Endothelial cell of umbilical vein (primary cell): ENCODE results near the gene ARSD. TPM values are rescaled to one million over a fixed set of nuclear protein-coding genes. Genes with fewer than 3 reads are reported as not detected.

Source experiments
- BruUV-seq: library from RNA; stranded (reverse); fragments of 400-500 nt; replicated peaks from 2 replicates; lab custom pipeline; 2021; lab: Mats Ljungman, UMichigan
- CTCF ChIA-PET: fragments of 300-600, 350-600 bp; sonication (Branson Sonifier 250); formaldehyde crosslinking; loops from one replicate; lab custom pipeline; 2021; ENCODE audit warnings: antibody characterized with exemption, inconsistent platforms; lab: Charles Lee
- POLR2A ChIA-PET: fragments of 300-600, 350-600 bp; sonication (Branson Sonifier 250); formaldehyde crosslinking; loops from one replicate; lab custom pipeline; 2021; ENCODE audit warnings: antibody characterized with exemption, inconsistent platforms; lab: Charles Lee
- DNase-seq: peaks from one replicate; pipeline ENCODE4 v3.0.0-alpha.2; 2011; ENCODE audit warnings: low read depth, low spot score
- FAIRE-seq: peaks from 2 replicates; lab custom pipeline; 2011; peaks lifted over from hg19 to GRCh38; lab: Jason Lieb, UNC
- H2AFZ ChIP-seq: 2 replicates; pipeline ENCODE4 v1.6.0; 2012; ENCODE audit warnings: low read depth, low read length, control low read depth, inconsistent platforms
- H3K27ac ChIP-seq: 2 replicates; pipeline ENCODE4 v1.5.1; 2011; ENCODE audit warnings: low read depth, mild to moderate bottlenecking, control low read depth, low read length, moderate library complexity; ENCODE audit not compliant: insufficient read depth
- H3K27me3 ChIP-seq, 2 experiments: 2 replicates each; pipeline versions ENCODE4 v1.6.0 to v1.6.1; 2011; ENCODE audit warnings: low read length in 2 of 2, mixed read lengths in 1 of 2; ENCODE audit not compliant: control insufficient read depth in 2 of 2, insufficient read depth in 2 of 2
- H3K36me3 ChIP-seq, 2 experiments: 2 replicates in 1 of 2; 3 replicates in 1 of 2; pipeline ENCODE4 v1.5.1; 2011; ENCODE audit warnings: low read length in 2 of 2, mild to moderate bottlenecking in 1 of 2, moderate library complexity in 1 of 2; ENCODE audit not compliant: control insufficient read depth in 2 of 2, insufficient read depth in 2 of 2; ENCODE audit errors: extremely low read depth in 1 of 2
- H3K4me1 ChIP-seq: 3 replicates; pipeline ENCODE4 v1.5.1; 2011; ENCODE audit warnings: mild to moderate bottlenecking, low read length; ENCODE audit not compliant: control insufficient read depth, insufficient read depth; ENCODE audit errors: extremely low read depth
- H3K4me2 ChIP-seq: 2 replicates; pipeline ENCODE4 v1.6.1; 2011; ENCODE audit warnings: low read length, control low read depth, mixed read lengths; ENCODE audit not compliant: insufficient read depth
- H3K4me3 ChIP-seq, 3 experiments: fragments of 200-600 bp in 1 of 3; sonication (generic), shearing (Covaris generic) in 1 of 3; replicated peaks in 1 of 3; 2 replicates each; pipeline ENCODE4 v1.5.1; 2011 to 2016; ENCODE audit warnings: control low read depth in 3 of 3, low read length in 3 of 3, mild to moderate bottlenecking in 2 of 3, inconsistent platforms in 1 of 3, low read depth in 1 of 3, moderate library complexity in 1 of 3; ENCODE audit not compliant: insufficient read depth in 1 of 3
- H3K79me2 ChIP-seq: 2 replicates; pipeline ENCODE4 v1.6.0; 2012; ENCODE audit warnings: low read length, inconsistent platforms; ENCODE audit not compliant: control insufficient read depth, insufficient read depth
- H3K9ac ChIP-seq: replicated peaks from 2 replicates; pipeline ENCODE3; 2011; ENCODE audit warnings: low read length, control low read depth; ENCODE audit not compliant: insufficient read depth; ENCODE audit errors: extremely low read depth
- H3K9me1 ChIP-seq: replicated peaks from 3 replicates; pipeline ENCODE4 v1.6.0; 2011; ENCODE audit warnings: mild to moderate bottlenecking, low read length; ENCODE audit not compliant: control insufficient read depth, insufficient read depth; ENCODE audit errors: extremely low read depth
- H3K9me3 ChIP-seq: replicated peaks from 2 replicates; pipeline ENCODE4 v1.5.1; 2012; ENCODE audit warnings: low read length, inconsistent platforms; ENCODE audit not compliant: control insufficient read depth, insufficient read depth
- H4K20me1 ChIP-seq: replicated peaks from 2 replicates; pipeline ENCODE3; 2011; ENCODE audit warnings: mild to moderate bottlenecking, low read length; ENCODE audit not compliant: control insufficient read depth, insufficient read depth; ENCODE audit errors: extremely low read depth
- CTCF ChIP-seq, 2 donors: IDR thresholded peaks; 1 replicate in 1 of 2; 2 replicates in 1 of 2; pipeline ENCODE4 v1.5.1; 2011; ENCODE audit warnings: low read length in 2 of 2, mild to moderate bottlenecking in 2 of 2, moderate library complexity in 2 of 2, control low read depth in 1 of 2, inconsistent platforms in 1 of 2, low read depth in 1 of 2; ENCODE audit not compliant: insufficient read depth in 1 of 2; ENCODE audit errors: extremely low read depth in 1 of 2
- EZH2 ChIP-seq: IDR thresholded peaks from 2 replicates; pipeline ENCODE4 v1.6.1; 2012; ENCODE audit warnings: borderline replicate concordance, low read depth, mild to moderate bottlenecking, moderate library complexity, low read length, inconsistent platforms; ENCODE audit not compliant: severe bottlenecking
- FOS ChIP-seq: IDR thresholded peaks from 2 replicates; pipeline ENCODE4 v1.6.1; 2011; ENCODE audit warnings: mild to moderate bottlenecking, low read length, moderate library complexity, borderline replicate concordance; ENCODE audit not compliant: insufficient read depth
- GATA2 ChIP-seq: IDR thresholded peaks from 2 replicates; pipeline ENCODE4 v1.7.0; 2011; ENCODE audit warnings: low read depth, mild to moderate bottlenecking, moderate library complexity, mixed read lengths, low read length; ENCODE audit not compliant: insufficient read length, insufficient read depth
- JUN ChIP-seq: IDR thresholded peaks from 2 replicates; pipeline ENCODE4 v1.6.1; 2011; ENCODE audit warnings: borderline replicate concordance, low read depth; ENCODE audit not compliant: insufficient read length, insufficient read depth
- MAX ChIP-seq: IDR thresholded peaks from 2 replicates; pipeline ENCODE4 v1.6.1; 2011; ENCODE audit not compliant: insufficient read depth, insufficient read length
- MYC ChIP-seq: IDR thresholded peaks from one replicate; pipeline ENCODE4 v1.6.1; 2011; ENCODE audit warnings: mild to moderate bottlenecking, low read depth, low read length
- POLR2A ChIP-seq: IDR thresholded peaks from 2 replicates; pipeline ENCODE4 v1.6.1; 2012; ENCODE audit warnings: low read depth, mild to moderate bottlenecking, control low read depth, low read length
- POLR2AphosphoS5 ChIP-seq: IDR thresholded peaks from 2 replicates; pipeline ENCODE4 v1.6.1; 2012; ENCODE audit warnings: low read depth, mild to moderate bottlenecking, control low read depth, low read length, moderate library complexity; ENCODE audit not compliant: insufficient read depth
- dilution Hi-C: fragments of 300-500 bp; cut with MboI; formaldehyde crosslinking; loops from one replicate; pipeline ENCODE4 v1.15.0; 2019; ENCODE audit warnings: low sequenced_read_pairs; ENCODE audit not compliant: extremely low pct_ligation_motif_present
- intact Hi-C: fragments of 100-400 bp; cut with micrococcal nuclease; formaldehyde crosslinking; loops from one replicate; pipeline ENCODE4 v1.10.0; 2022
- polyA plus RNA-seq, 4 experiments: library from polyadenylated mRNA; depleted of rRNA in 3 of 4; stranded (reverse) in 3 of 4; unstranded in 1 of 4; fragments of >200 nt; gene quantifications; 2 replicates each; pipeline versions ENCODE4 v1.2.1 to v1.2.3, GENCODE V29; 2011 to 2012; ENCODE audit warnings: missing spikeins in 1 of 4
- total RNA-seq: library from RNA; stranded (reverse); gene quantifications from 2 replicates; pipeline ENCODE4 v1.2.3, GENCODE V29; 2021

Gene ARSD
- total and polyA plus RNA-seq, 2 donors (not counting 3 experiments of a cell fraction or from before 2014, with no cell fraction given): 15.5 to 18.6 TPM

- dilution Hi-C loops (no loop called here), intact Hi-C loops (no loop called here)
- Histone ChIP-seq H3K79me2 (no peaks in the 10 kb centered on the region), H3K27me3 (no peaks in the 10 kb centered on the region), H3K36me3 (no peaks in the 10 kb centered on the region), H3K4me1 (no peaks in the 10 kb centered on the region), H3K9me1 (no peaks in the 10 kb centered on the region), H3K27ac (no peak overlapping the region), H3K9ac (no peak overlapping the region), H3K4me2 (no peak overlapping the region), H2AFZ (no peak overlapping the region), H3K4me3 (no peak overlapping the region), H4K20me1 (no peaks in the 10 kb centered on the region), H3K9me3 (no peaks in the 10 kb centered on the region)
- FAIRE-seq (no peak), DNase-seq (no peak)
- TF ChIP-seq CTCF (IDR thresholded peaks at IDR 0.05; ENCODE audit: extremely low read depth in 1 of 2, insufficient read depth in 1 of 2, low read depth in 1 of 2, low read length in 2 of 2): no peak
- no peak for TF ChIP-seq POLR2A
- TF ChIP-seq GATA2: no peak
- TF ChIP-seq EZH2: no peak
- TF ChIP-seq JUN: no peak
- no peak for TF ChIP-seq POLR2AphosphoS5
- TF ChIP-seq MYC: no peak
- TF ChIP-seq FOS: no peak
- TF ChIP-seq MAX: no peak
- BruUV-seq: no TSS peak
- CTCF ChIA-PET: no interaction called here
- POLR2A ChIA-PET: no interaction called here
These were observed 2.0 kb upstream of the ARSD start for GRCh38 chrX:2931155-2931554.
